Activated CD4-positive, alpha-beta memory T cell treated with anti-CD3 and anti-CD28 coated beads, Interleukin-2, amount 10 ng/mL, durations not matched to agents 7 days and 5 days (primary cell): ENCODE results near the gene TRPM4. TPM values are rescaled to one million over a fixed set of nuclear protein-coding genes. Genes with fewer than 3 reads are reported as not detected.
"Not testable (repeated sequence)": the region's sequence is repeated elsewhere in the genome, so short reads cannot be mapped to it uniquely, and the experiment has no call there.

ENCODE experiments used
- CTCF ChIA-PET: fragments of 350-600 bp; sonication (Branson Sonifier 250); formaldehyde crosslinking; loops from one replicate; lab custom pipeline; 2021; ENCODE audit warnings: antibody characterized with exemption, inconsistent platforms; lab: Charles Lee
- POLR2A ChIA-PET: fragments of 350-600 bp; sonication (Branson Sonifier 250); formaldehyde crosslinking; loops from one replicate; lab custom pipeline; 2021; ENCODE audit warnings: antibody characterized with exemption; lab: Charles Lee
- DNase-seq: peaks from one replicate; pipeline ENCODE4 v3.0.0-alpha.2; 2020
- H3K27ac Mint-ChIP-seq: one replicate; pipeline ENCODE4 v1.8.0; 2021; ENCODE audit warnings: mild to moderate bottlenecking, mixed read lengths
- H3K27me3 Mint-ChIP-seq: one replicate; pipeline ENCODE4 v1.8.0; 2021; ENCODE audit warnings: mixed read lengths
- H3K36me3 Mint-ChIP-seq: one replicate; pipeline ENCODE4 v1.8.0; 2021; ENCODE audit warnings: low read depth, mixed read lengths
- H3K4me1 Mint-ChIP-seq: one replicate; pipeline ENCODE4 v1.8.0; 2021; ENCODE audit warnings: mixed read lengths
- H3K4me3 Mint-ChIP-seq: one replicate; pipeline ENCODE4 v1.8.0; 2021; ENCODE audit warnings: mild to moderate bottlenecking, mixed read lengths
- H3K9me3 Mint-ChIP-seq: one replicate; pipeline ENCODE4 v1.8.0; 2021; ENCODE audit warnings: mixed read lengths
- total RNA-seq, 2 experiments: library from RNA; stranded (reverse); gene quantifications; one replicate each; pipeline ENCODE4 v1.2.3, GENCODE V29; 2021

TRPM4 gene
- total RNA-seq, 2 experiments from 2014 or later = 0.58 TPM; not detected in 1

DNA sequence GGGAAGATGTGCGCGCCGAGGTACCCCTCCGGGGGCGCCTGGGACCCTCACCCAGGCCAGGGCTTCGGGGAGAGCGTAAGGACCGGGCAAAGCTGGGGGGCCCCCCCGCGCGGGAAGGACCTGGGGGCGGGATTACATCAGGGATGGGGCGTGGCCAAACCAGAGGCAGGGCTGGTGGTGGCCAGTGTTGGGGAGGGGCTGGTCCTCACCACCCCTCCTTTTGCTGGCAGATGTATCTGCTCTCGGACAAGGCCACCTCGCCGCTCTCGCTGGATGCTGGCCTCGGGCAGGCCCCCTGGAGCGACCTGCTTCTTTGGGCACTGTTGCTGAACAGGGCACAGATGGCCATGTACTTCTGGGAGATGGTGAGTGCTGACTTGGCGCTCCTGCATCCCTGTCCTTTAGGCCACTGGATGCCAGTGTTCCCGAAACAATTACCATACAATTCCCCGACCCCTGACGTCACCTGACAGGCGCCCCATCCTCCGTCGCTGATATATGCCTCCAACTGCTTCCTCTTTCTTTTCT lies 25.3 kb downstream of the TRPM4 start:
- ChIA-PET POLR2A (no interaction called here), CTCF (interaction anchor here (0.7 kb wide), 1 partner anchor 508 kb away, joined by 3 read pairs; no protein-coding TSS in a partner anchor)
- Mint-ChIP-seq H3K36me3 (peaks cover 4% of the 10 kb centered on the region), H3K4me3 (no peak overlapping the region), H3K27ac (no peak overlapping the region), H3K4me1 (no peaks in the 10 kb centered on the region), H3K27me3 (peaks cover 2% of the 10 kb centered on the region), H3K9me3 (peaks cover 8% of the 10 kb centered on the region)
- DNase-seq = no peak

DNA sequence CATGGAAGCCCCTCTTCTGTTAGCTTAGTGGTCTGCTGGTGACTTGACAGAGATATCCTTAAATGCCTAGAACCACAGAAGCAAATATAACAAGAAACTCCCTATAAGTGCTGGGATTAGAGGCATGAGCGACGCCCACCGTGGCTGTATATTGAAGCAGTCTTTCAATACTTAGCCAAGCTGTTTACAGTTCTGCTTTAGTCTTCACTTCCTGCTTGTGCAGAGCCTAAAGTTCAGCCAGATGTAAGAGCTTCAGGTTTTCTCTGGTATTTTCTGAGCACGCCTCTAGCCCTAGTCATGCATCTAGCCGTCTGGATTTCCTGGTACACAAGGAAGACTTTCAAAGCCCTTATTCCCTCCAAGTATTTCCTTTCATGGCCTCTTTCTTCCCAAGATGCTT lies 28.5 kb downstream of the TRPM4 start:
- no peak for DNase-seq
- Mint-ChIP-seq H3K27me3 (peaks cover 2% of the 10 kb centered on the region), H3K4me3 (no peak overlapping the region), H3K4me1 (peaks cover 15% of the 10 kb centered on the region), H3K27ac (no peak overlapping the region), H3K36me3 (peaks cover 4% of the 10 kb centered on the region), H3K9me3 (peaks cover 14% of the 10 kb centered on the region)
- ChIA-PET CTCF (no interaction called here), POLR2A (no interaction called here)

DNA sequence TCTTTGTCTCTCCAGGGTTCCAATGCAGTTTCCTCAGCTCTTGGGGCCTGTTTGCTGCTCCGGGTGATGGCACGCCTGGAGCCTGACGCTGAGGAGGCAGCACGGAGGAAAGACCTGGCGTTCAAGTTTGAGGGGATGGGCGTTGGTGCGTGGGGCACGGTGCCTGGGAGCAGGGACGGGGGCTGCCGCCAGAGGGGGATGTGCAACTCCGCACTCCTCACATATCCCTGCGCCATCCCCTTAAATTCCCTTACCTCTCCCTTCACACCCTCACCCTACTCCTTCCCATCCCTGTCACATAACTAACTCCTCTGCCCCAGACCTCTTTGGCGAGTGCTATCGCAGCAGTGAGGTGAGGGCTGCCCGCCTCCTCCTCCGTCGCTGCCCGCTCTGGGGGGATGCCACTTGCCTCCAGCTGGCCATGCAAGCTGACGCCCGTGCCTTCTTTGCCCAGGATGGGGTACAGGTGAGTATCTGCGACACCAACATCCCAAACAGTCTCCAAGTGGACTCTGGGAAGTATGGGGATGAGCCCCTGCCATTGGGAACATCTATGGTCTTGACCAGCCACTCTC lies 31.1 kb downstream of the TRPM4 start:
- peaks cover 15% of the 10 kb centered on the region for H3K4me1 Mint-ChIP-seq
- ChIA-PET CTCF (interaction anchor here (1.4 kb wide), 1 partner anchor 10 kb away, joined by 9 read pairs; no protein-coding TSS in a partner anchor), POLR2A (no interaction called here)
- H3K9me3 Mint-ChIP-seq = peaks cover 10% of the 10 kb centered on the region
- no peak overlapping the region for H3K27ac Mint-ChIP-seq
- no peak for DNase-seq
- peaks cover 4% of the 10 kb centered on the region for H3K36me3 Mint-ChIP-seq
- peaks cover 2% of the 10 kb centered on the region for H3K27me3 Mint-ChIP-seq
- H3K4me3 Mint-ChIP-seq = no peak overlapping the region

DNA sequence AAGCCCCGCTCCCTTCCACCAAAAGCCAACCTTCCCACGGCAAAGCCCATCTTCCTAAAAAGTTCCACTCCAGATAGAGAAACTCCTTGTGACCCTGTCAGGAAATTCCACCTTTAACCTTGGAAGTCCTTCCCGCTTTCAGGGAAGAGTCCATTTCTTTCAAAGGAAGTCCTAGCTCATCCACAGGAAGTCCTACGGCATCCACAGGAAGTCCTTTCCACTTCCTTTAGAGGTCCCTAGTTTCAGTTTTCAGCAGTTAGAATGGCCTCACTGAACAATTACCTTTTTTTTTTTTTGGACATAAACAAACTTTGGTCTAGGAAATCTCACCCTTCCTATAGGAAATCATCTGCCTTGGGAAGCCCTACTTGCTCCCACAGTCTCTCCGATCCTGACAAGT lies 31.7 kb downstream of the TRPM4 start:
- POLR2A ChIA-PET = no interaction called here

DNA sequence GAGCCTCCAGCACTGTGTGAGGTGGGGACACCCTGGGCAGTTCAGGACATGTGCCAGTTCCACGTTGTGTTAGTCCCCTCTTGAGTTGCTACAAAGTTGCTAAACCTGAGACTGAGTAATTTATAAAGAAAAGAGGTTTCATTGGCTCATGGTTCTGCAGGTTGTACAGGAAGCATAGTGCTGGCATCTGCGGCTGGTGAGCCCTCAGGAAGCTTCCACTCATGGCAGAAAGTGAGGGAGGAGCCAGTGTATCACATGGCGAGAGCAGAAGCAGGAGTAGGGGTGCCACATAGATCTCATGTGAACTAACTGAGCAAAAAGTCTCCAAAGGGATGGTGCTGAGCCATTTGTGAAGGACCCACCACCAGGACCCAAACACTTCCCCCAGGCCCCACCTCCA lies 33.2 kb downstream of the TRPM4 start:
- Mint-ChIP-seq H3K9me3 (peaks cover 6% of the 10 kb centered on the region), H3K36me3 (no peaks in the 10 kb centered on the region), H3K4me1 (peaks cover 15% of the 10 kb centered on the region), H3K4me3 (no peak overlapping the region), H3K27ac (no peak overlapping the region), H3K27me3 (peaks cover 2% of the 10 kb centered on the region)
- no peak for DNase-seq
- ChIA-PET CTCF (interaction anchor here (0.8 to 1.0 kb wide), 2 partner anchors 8 to 93 kb away, joined by 3 to 5 read pairs; no protein-coding TSS in a partner anchor), POLR2A (no interaction called here)

More for the DNA sequence above, 31.7 kb downstream of the TRPM4 start:
- peaks cover 6% of the 10 kb centered on the region for H3K9me3 Mint-ChIP-seq
- no peak overlapping the region for H3K27ac Mint-ChIP-seq
- no peaks in the 10 kb centered on the region for H3K36me3 Mint-ChIP-seq
- CTCF ChIA-PET = interaction anchor here (1.4 kb wide), 1 partner anchor 10 kb away, joined by 9 read pairs; no protein-coding TSS in a partner anchor
- H3K4me1 Mint-ChIP-seq = peaks cover 15% of the 10 kb centered on the region
- H3K27me3 Mint-ChIP-seq = peaks cover 2% of the 10 kb centered on the region
- no peak overlapping the region for H3K4me3 Mint-ChIP-seq
- no peak for DNase-seq

DNA sequence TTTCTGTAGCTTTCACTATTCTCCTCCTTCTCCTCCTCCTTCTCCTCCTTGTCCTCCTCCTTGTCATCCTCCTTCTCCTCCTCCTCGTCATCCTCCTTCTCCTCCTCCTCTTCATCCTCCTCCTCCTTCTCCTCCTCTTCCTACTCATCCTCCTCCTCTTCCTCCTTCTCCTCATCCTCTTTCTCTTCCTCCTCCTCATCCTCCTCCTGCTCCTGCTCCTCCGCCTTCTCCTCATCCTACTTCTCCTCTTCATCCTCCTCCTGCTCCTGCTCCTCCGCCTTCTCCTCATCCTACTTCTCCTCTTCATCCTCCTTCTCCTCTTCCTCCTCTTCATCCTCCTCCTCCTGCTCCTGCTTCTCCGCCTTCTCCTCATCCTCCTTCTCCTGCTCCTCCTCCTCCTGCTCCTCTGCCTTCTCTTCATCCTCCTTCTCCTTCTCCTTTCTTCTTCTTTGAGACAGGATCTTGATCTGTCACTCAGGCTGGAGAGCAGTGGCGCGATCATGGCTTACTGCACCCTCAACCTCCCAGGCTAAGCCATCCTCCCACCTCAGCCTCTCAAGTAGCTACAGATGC lies 36.3 kb downstream of the TRPM4 start:
- POLR2A ChIA-PET = no interaction called here
- DNase-seq = no peak
- no peaks in the 10 kb centered on the region for H3K36me3 Mint-ChIP-seq
- H3K4me1 Mint-ChIP-seq = peaks cover 14% of the 10 kb centered on the region
- H3K9me3 Mint-ChIP-seq = peaks cover 6% of the 10 kb centered on the region
- H3K27ac Mint-ChIP-seq = no peak overlapping the region
- no peak overlapping the region for H3K4me3 Mint-ChIP-seq
- CTCF ChIA-PET = no interaction called here
- no peaks in the 10 kb centered on the region for H3K27me3 Mint-ChIP-seq

DNA sequence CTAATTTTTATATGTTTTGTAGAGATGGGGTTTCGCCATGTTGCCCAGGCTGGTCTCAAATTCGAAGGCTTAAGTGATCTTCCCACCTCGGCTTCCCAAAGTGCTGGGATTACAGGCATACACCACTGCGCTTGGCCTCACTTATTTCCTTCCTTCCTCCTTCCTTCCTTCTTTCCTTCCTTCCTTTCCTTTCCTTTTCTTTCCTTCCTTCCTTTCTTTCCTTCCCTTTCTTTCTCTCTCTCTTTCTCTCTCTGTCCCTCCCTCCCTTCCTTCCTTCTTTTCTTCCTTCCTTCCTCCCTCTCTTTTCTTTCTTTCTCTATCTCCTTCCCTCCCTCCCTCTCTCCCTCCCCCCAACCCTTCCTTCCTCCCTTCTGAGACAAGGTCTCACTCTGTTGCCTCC lies 36.8 kb downstream of the TRPM4 start:
- no peaks in the 10 kb centered on the region for H3K27me3 Mint-ChIP-seq
- ChIA-PET CTCF (interaction anchor here (0.7 to 1.3 kb wide), 2 partner anchors 97 to 277 kb away, joined by 3 read pairs; no protein-coding TSS in a partner anchor), POLR2A (no interaction called here)
- H3K4me1 Mint-ChIP-seq = peaks cover 10% of the 10 kb centered on the region
- H3K27ac Mint-ChIP-seq = no peak overlapping the region
- DNase-seq = no peak
- peaks cover 6% of the 10 kb centered on the region for H3K9me3 Mint-ChIP-seq
- no peak overlapping the region for H3K4me3 Mint-ChIP-seq
- H3K36me3 Mint-ChIP-seq = no peaks in the 10 kb centered on the region

DNA sequence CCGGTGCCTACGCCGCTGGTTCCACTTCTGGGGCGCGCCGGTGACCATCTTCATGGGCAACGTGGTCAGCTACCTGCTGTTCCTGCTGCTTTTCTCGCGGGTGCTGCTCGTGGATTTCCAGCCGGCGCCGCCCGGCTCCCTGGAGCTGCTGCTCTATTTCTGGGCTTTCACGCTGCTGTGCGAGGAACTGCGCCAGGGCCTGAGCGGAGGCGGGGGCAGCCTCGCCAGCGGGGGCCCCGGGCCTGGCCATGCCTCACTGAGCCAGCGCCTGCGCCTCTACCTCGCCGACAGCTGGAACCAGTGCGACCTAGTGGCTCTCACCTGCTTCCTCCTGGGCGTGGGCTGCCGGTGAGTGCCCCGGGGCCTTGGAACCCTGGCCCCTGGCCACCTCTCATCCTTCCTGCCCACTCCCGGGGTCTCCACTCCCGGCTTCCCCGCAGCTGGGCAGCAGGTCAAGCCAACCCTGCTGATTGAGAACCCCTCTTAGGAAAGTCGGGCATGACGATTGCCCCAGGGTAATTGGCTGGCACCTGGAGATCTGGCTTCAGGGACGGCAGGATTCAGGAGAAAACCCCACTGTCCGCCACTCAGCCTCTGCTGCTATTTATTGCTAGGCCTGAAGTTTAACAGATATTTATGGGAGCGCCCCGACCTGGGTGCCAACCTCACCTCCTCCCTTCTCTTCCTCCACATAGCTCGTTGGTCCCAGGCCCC lies 39.1 kb downstream of the TRPM4 start:
- H3K36me3 Mint-ChIP-seq = no peaks in the 10 kb centered on the region
- no peaks in the 10 kb centered on the region for H3K9me3 Mint-ChIP-seq
- CTCF ChIA-PET = interaction anchor here (1.5 to 3.5 kb wide), 2 partner anchors 11 to 50 kb away, joined by 3 to 23 read pairs; no protein-coding TSS in a partner anchor
- peaks cover 6% of the 10 kb centered on the region for H3K4me1 Mint-ChIP-seq
- H3K27ac Mint-ChIP-seq = no peak overlapping the region
- DNase-seq = no peak
- no peaks in the 10 kb centered on the region for H3K27me3 Mint-ChIP-seq
- H3K4me3 Mint-ChIP-seq = no peak overlapping the region
- POLR2A ChIA-PET = no interaction called here

DNA sequence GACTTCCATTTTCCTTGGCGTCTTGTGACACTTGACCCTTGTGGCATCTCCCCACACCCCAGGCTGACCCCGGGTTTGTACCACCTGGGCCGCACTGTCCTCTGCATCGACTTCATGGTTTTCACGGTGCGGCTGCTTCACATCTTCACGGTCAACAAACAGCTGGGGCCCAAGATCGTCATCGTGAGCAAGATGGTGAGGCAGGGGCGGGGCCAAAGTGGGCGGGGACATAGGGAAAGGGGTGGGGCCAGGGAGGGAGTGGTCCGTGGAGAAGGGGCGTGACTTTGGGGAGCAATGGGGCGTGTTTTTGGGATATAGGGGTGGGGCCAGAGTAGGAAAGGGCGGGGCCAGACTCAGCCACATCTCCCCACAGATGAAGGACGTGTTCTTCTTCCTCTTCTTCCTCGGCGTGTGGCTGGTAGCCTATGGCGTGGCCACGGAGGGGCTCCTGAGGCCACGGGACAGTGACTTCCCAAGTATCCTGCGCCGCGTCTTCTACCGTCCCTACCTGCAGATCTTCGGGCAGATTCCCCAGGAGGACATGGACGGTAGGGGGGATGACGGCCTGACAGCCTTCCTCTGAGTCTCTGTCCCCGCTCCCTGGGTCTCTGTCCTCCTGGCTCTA lies 42.8 kb downstream of the TRPM4 start:
- peaks cover 3% of the 10 kb centered on the region for H3K27me3 Mint-ChIP-seq

DNA sequence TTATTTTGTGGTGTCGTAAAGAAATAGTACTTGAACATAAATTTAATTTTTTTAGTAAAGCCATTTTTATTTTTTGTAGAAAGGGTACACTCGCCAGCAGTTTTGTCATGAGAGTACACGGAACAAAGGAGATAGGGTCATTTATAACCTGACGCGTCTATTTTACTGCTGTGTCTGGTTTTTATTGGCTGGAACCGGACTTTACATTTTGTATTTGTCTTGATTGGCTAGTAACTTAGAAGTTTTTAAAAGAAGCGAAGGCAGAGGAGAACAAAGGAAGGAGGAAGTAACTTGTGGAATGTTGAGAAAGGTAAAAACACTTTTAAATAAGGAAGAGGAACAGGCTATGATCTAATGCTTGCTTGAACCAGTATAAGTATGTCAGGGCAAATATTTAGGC lies 43.5 kb downstream of the TRPM4 start:
- no peak for DNase-seq
- Mint-ChIP-seq H3K27ac (no peak overlapping the region), H3K36me3 (no peaks in the 10 kb centered on the region), H3K4me3 (no peak overlapping the region), H3K4me1 (peaks cover 6% of the 10 kb centered on the region), H3K9me3 (no peaks in the 10 kb centered on the region), H3K27me3 (peaks cover 3% of the 10 kb centered on the region)
- CTCF ChIA-PET = no interaction called here
- POLR2A ChIA-PET = no interaction called here

More for the DNA sequence above, 42.8 kb downstream of the TRPM4 start:
- Mint-ChIP-seq H3K4me1 (peaks cover 6% of the 10 kb centered on the region), H3K4me3 (no peak overlapping the region), H3K27ac (no peak overlapping the region), H3K36me3 (no peaks in the 10 kb centered on the region), H3K9me3 (no peaks in the 10 kb centered on the region)
- DNase-seq = no peak
- ChIA-PET CTCF (interaction anchor here (0.8 to 3.5 kb wide), 5 partner anchors 7 to 102 kb away, joined by 3 to 23 read pairs (median 6); partner anchors contain the start of gene LIN7B), POLR2A (no interaction called here)

DNA sequence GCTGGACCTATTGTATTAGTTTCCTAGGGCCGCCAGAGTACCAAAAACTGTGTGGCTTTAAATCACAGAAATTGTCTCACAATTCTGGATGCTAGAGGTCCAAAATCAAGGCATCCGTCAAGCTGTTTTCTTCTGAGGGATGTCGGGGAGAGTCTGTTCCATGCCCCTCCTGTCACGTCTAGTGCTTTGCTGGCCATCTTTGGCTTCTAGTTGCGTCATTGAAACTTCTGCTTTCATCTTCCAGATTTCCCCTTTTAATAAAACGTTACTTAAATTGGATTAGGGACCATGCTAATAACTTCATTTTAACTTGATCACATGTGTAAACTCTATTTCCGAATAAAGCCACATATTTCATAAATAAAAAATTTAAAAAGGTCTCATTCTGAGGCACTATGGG lies 47.5 kb downstream of the TRPM4 start:
- peaks cover 6% of the 10 kb centered on the region for H3K27me3 Mint-ChIP-seq

DNA sequence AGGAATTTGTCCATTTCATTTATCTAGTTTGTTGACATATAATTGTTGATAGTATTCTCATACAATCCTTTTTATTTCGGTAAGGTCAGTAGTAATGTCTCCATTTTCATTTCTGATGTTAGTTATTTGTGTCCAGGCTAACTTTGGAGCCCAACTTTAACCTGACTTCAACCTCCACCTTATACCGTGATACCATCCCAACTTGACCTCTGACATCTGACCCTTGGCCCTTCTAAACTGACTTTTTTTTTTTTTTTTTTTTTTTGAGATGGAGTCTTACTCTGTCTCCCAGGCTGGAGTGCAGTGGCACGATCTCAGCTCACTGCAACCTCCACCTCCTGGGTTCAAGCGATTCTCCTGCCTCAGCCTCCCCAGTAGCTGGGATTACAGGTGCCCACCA lies 51.9 kb downstream of the TRPM4 start:
- POLR2A ChIA-PET, H3K4me3 Mint-ChIP-seq, H3K36me3 Mint-ChIP-seq, H3K27ac Mint-ChIP-seq, DNase-seq, H3K9me3 Mint-ChIP-seq, H3K27me3 Mint-ChIP-seq, H3K4me1 Mint-ChIP-seq: not testable (repeated sequence)
- CTCF ChIA-PET = interaction anchor here (0.6 to 2.3 kb wide), 4 partner anchors 11 to 113 kb away, joined by 4 to 9 read pairs (median 5); no protein-coding TSS in a partner anchor

More for the DNA sequence above, 47.5 kb downstream of the TRPM4 start:
- Mint-ChIP-seq H3K9me3 (no peaks in the 10 kb centered on the region), H3K4me1 (peaks cover 5% of the 10 kb centered on the region), H3K36me3 (no peaks in the 10 kb centered on the region), H3K4me3 (no peak overlapping the region), H3K27ac (no peak overlapping the region)
- ChIA-PET CTCF (interaction anchor here (0.6 to 0.7 kb wide), 2 partner anchors 109 to 234 kb away, joined by 3 to 5 read pairs; no protein-coding TSS in a partner anchor), POLR2A (no interaction called here)
- no peak for DNase-seq
